Bronchial epithelial cell (primary cell): ENCODE measurements around the gene IDS. TPM values are rescaled to one million over a fixed set of nuclear protein-coding genes. Genes with fewer than 3 reads are reported as not detected.
"Not testable (repeated sequence)": the region's sequence is repeated elsewhere in the genome, so short reads cannot be mapped to it uniquely, and the experiment has no call there.

ENCODE experiments used
- DNase-seq: peaks from one replicate; pipeline ENCODE4 v3.0.0-alpha.2; 2010; ENCODE audit warnings: low read depth
- FAIRE-seq: peaks from 2 replicates; lab custom pipeline; 2011; peaks lifted over from hg19 to GRCh38; lab: Jason Lieb, UNC
- H3K27me3 ChIP-seq: 2 replicates; pipeline ENCODE4 v1.5.1; 2011; ENCODE audit warnings: low read length; ENCODE audit not compliant: control insufficient read depth, insufficient read depth
- H3K36me3 ChIP-seq: 2 replicates; pipeline ENCODE4 v1.5.1; 2011; ENCODE audit warnings: low read length; ENCODE audit not compliant: control insufficient read depth, insufficient read depth
- H3K4me3 ChIP-seq: 2 replicates; pipeline ENCODE4 v1.5.1; 2011; ENCODE audit warnings: mild to moderate bottlenecking, low read depth, low read length, control low read depth
- CTCF ChIP-seq: IDR thresholded peaks from 2 replicates; pipeline ENCODE4 v1.5.1; 2011; ENCODE audit warnings: mild to moderate bottlenecking, moderate library complexity, low read length, control low read depth, inconsistent platforms; ENCODE audit not compliant: insufficient read depth, severe bottlenecking
- total RNA-seq: library from RNA; depleted of rRNA; stranded (reverse); fragments of >200 nt; gene quantifications from 2 replicates; pipeline ENCODE4 v1.2.1, GENCODE V29; 2014

IDS gene
- total RNA-seq, 1 donor from 2014 or later: 12.4 TPM

GRCh38 chrX:149521438-149521837 is 16.3 kb upstream of the IDS start:
- Histone ChIP-seq H3K4me3 (no peak overlapping the region), H3K27me3 (no peaks in the 10 kb centered on the region), H3K36me3 (no peaks in the 10 kb centered on the region)
- DNase-seq (no peak), FAIRE-seq (no peak)
- no peak for TF ChIP-seq CTCF

- DNase-seq, H3K4me3 ChIP-seq, H3K27me3 ChIP-seq, H3K36me3 ChIP-seq, FAIRE-seq: not testable (repeated sequence)
Measured at GRCh38 chrX:149520636-149521277, 15.7 kb upstream of the IDS start.

GRCh38 chrX:149518236-149518635 is 13.1 kb upstream of the IDS start:
- H3K36me3 ChIP-seq: no peaks in the 10 kb centered on the region
- TF ChIP-seq CTCF: no peak
- no peaks in the 10 kb centered on the region for H3K27me3 ChIP-seq
- DNase-seq (no peak), FAIRE-seq (no peak)
- no peak overlapping the region for H3K4me3 ChIP-seq

- FAIRE-seq: no peak
- Histone ChIP-seq H3K4me3 (no peak overlapping the region), H3K27me3 (no peaks in the 10 kb centered on the region), H3K36me3 (no peaks in the 10 kb centered on the region)
- TF ChIP-seq CTCF: no peak
- DNase-seq: no peak
Measured at GRCh38 chrX:149517308-149517707, 12.2 kb upstream of the IDS start.

GRCh38 chrX:149516604-149517003 is 11.5 kb upstream of the IDS start:
- Histone ChIP-seq H3K27me3 (no peaks in the 10 kb centered on the region), H3K4me3 (no peak overlapping the region), H3K36me3 (no peaks in the 10 kb centered on the region)
- no peak for TF ChIP-seq CTCF
- no peak for FAIRE-seq
- no peak for DNase-seq

- Histone ChIP-seq H3K36me3 (no peaks in the 10 kb centered on the region), H3K27me3 (no peaks in the 10 kb centered on the region), H3K4me3 (no peak overlapping the region)
- DNase-seq: no peak
- FAIRE-seq: no peak
- TF ChIP-seq CTCF: no peak
Measured at GRCh38 chrX:149515954-149516602, 11.0 kb upstream of the IDS start.
